ENCODE measurements around the gene PTGES3L.

The PTGES3L gene

DNA sequence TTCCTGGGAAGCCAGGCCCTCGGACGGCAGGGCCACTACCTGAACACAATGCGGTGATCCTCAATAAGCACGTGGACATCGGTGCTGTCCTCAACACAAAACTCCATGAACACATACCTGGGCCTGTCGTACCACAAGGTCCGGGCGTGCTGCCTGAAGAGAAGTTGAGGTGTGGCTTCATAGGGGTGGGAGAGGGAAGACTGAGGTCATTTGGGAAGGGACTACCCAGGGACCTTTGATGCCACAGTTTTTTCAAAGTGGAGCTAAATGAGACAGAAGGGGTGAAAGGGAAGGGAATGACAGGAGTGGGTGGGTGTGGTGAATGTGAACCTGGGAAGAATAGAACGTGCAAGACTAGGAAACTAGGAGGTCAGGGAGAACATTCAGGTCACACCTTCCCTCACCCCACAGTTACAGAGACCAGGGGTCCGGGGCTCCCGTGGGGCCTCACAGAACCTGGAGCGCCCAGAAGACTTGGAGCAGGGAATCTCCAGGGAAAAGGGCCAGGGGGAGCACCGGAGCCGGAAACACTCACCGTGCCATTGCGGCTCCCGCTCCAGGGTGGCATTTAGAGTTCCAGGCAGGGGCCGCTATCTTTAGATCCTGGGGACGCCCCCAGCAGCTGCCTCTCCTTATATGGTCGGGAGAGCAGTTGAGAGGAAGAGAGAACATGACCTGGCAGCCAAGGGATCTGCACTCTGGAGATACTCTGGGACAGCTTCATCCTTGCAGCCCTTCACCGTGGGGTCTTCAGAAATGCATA, at the start of gene PTGES3L:
PTGES3L (minus strand) TSS at position 570 of the 763 bp plus-strand sequence; CDS start at position 543, 27 bp downstream.
- DNase-seq, result peak; percentile 77

DNA sequence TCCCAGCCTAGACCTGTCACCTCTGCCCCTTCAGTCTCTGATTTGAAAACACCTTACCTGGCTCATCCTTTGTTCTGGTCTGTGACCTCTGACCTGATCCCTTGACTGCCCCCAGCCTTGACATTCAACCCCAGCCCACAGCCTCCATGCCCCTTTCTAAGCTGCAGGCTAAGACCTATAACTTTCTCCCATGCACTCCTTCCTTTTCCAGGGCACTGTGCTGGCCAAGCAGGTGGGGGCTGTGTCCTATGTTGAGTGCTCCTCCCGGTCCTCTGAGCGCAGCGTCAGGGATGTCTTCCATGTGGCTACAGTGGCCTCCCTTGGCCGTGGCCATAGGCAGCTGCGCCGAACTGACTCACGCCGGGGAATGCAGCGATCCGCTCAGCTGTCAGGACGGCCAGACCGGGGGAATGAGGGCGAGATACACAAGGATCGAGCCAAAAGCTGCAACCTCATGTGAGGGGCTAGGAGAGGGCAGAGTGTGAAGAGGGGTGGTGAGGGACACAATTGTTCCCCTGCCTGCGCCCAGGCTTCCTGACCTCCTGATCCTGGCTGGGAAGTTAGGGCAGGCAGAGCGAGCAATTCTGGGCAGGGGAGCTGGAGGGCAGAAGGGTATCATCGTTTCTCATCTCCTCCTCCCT, 48.5 kb upstream of the PTGES3L start:
- DNase-seq, result no peak

DNA sequence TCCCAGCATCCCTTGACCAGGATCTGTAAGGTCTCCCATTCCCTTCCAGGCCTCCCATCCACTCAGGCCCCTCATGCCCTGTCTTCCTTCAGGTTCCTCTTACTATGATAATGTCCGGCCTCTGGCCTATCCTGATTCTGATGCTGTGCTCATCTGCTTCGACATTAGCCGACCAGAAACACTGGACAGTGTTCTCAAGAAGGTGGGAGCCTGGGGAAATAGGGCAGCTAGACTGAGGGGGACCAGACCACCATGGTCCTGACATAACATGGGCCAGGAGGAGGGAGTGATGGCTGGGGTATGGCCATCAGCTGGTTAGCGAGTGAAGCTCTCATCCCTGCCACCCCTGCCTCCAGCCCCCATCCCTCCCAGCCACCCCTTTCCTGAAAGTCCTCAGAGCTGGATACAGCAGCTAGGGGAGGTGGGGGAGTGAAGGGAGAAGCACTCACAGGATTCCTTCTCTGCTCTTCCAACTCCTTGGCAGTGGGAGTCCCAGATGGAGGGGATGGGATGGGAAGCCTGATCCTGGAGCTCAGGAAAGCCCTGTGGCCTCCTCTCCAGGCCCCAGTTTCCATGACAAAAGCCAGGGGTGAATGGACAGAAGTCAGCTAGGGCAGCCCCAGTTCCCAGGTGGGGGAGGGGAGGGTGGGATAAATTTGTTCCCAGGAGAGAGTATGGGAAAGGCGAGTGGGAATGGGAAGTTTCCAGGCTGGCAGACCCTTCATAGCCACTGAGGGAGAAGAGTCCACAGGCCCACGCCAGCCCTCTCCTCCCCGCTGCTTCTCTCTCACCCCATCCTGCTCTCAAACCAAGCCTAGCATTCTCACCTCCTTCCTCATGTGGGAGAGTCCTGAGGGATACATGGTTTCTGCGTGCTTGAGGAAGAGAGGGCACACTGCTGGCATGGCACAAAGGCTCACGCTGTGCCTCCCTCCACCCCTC, 47.5 kb upstream of the PTGES3L start:
- no peak for DNase-seq

DNA sequence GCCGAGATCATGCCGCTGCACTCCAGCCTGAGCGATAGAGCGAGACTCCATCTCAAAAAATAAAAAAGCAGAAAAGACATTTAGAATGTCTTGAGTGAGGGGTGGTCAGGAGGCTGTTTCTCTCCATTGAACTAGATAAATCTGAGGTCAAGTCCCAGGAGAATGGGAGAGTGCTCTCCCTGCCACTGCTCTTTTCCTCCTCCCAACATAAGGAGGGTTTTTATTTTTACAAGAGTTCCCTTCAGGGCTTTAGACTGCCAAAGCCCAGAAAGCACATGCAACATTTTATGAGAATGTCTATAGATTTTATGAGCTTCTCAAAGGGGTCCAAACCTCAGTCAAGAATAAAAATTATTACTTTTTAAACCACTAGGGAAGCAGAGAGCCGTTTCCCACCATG, 46.7 kb upstream of the PTGES3L start:
- DNase-seq, result no peak

DNA sequence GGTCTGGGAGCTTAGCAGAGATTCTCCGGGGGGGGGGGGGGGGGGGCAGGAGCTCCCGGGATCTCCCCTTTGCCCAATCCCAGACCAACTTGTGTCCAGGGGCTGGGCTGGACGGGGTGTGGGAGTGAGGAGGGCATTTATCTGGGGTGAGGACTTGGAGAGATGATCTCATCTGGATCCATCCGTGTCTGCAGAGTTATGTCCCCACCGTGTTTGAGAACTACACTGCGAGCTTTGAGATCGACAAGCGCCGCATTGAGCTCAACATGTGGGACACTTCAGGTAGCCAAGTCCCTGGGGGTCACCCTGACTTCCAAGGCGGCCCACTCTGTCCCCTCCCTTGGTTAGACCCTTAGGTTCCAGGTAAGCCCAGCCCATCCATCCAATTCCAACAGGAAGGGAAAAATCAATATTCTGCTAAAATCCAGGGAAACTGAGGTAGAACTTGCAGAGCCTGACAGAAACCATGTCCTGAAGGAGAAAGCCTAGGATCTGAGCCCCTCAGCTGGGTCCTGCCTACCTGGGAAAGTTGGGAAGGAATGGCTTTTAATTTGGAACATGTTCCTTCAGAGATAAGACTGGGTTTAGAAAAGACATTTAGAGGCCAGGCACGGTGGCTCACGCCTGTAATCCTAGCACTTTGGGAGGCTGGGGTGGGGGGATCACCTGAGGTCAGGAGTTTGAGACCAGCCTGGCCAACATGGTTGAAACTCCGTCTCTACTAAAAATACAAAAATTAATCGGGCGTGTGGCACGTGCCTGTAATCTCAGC, 46.1 kb upstream of the PTGES3L start:
- DNase-seq, result no peak

DNA sequence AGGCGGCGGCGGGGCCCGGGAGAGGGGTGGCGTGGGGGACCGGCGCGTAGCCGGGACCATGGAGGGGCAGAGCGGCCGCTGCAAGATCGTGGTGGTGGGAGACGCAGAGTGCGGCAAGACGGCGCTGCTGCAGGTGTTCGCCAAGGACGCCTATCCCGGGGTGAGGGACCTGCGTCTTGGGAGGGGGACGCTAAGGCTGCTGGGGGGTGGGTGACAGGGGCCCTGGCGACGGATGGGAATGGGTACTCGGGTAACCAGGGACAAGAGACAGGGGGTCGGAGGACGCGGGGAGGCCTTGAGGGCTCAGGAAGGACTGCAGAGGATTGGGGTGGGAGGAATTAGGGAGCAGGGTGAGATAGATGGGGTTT, 45.4 kb upstream of the PTGES3L start:
- DNase-seq, result no peak

DNA sequence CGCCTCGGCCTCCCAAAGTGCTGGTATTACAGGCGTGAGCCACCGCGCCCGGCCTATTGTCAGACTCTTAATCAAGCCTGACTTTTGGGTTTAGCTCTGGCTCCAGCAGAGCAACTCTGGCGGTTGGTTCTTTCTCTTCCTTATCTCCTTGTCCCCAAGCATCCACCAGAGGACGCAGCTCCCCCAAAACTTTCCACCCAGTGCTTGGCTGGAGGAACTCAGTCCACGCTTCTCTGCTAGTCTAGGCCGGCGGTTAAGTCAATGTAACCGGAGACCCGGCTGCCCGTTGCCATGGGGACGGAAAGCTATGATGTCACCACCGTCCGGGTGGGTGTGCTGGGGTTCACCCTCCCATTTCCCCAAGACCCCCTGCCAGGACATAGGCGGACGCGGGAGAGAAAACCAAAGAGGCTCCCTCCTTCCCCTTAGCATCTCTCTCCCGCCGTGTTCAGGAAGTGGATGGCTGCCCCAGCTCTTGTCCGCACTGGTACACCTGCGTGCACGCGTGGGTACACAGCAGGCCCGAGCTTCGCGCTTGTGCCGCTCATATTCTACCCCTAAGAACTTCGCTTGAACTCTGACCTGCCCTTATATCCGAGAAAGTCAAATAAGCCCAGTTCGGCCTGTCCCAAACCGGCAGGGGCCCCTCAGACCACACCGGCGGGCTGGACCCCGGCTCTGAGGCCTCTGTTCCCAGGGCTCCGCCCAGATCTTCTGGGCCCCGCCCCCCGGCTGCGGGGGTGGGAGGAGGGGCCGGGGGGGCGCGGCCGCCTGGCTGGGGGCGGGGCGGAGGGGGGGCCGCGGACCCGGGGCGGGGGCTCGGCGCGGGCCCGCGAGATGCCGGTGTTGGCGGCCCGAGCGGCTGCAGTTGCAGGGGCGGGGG, 44.8 kb upstream of the PTGES3L start, which contains the start of gene RND2:
RND2 (plus strand) TSS at position 825 of the 883 bp plus-strand sequence. CDS start 117 bp downstream, outside the sequence.
- DNase-seq, result peak; percentile 96

DNA sequence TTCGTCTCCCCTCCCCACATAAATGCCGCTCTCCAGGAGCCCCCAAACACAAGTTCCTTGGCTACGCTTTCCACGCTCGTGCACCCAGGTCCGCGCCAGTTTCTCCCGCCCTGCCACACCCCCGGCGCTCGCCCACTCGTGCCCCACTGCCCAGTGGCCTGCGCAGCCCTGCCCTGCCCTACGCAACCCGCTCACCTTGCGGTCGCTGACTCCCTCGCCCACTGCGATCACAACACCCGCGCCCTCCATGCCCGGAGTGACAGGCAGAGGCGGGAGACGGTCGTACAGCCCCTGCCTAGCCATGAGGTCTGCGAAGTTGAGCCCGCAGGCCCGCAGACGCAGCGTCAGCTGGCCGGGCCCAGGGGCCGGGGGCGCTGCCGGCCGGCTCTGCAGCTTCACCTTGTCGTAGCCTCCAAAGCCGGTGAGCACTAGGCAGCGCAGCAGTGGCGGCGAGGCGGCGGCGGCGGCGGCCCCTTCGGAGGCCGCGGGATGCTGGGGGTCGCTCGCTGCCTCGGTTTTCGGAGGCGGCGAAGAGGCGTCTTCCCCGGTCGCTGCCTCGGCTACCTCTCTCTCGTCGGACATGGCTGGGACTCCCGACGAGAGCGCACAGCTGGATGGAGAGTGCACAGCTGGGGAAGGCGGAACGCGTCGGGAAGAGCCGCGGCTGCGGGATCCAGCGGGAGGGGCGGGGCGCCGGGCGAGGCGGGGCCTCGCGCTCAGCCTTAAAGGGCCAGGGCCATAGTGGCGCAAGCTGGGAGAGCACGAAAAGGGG, 42.0 kb upstream of the PTGES3L start, which contains the start of gene VAT1:
VAT1 (minus strand) TSS at position 645 of the 772 bp plus-strand sequence; CDS start at position 582, 63 bp downstream.
- DNase-seq, result peak; percentile 85

DNA sequence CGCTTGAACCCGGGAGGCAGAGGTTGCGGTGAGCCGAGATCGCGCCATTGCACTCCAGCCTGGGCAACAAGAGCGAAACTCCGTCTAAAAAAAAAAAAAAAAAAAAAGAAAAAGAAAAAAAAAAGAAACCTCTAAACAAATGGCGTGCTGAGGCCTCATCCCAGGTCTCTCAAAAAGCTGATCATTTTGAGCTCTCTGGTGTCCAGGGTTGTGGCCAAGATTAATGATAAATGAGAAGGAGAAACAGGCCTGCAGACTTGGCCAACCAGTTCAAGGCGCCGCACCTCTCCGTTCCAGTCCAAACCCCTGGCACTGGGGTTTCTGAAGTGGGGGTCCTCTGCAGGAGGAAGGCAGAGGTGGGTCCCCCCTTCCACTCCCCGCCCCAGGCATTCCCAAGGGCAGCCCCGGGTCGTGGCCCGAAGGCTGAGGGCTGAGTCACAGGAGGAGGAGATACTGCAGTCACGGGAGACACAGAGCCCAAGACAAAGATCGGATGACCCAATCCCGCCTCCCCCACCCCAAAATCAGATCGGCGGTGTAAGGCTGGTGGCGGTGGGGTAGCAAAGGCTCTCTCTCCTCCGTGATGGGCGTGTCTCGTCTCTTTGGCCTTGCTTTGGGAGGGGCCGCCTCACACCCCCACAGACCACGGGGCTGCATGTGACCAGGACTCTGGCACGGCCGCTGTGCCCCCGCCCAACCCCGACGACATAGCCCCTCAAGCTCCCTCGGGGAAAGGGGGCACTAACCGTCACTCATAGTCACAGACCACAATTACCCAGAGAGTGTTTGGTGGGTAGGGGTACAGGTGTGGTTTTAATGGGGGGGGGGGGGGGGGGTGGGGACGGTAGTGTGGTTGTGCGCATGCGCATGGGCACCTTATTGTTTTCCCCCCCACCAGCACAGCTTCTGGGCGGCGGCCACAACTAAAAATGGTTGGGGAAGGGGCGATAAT, 41.2 kb upstream of the PTGES3L start:
- peak; percentile 53 for DNase-seq

DNA sequence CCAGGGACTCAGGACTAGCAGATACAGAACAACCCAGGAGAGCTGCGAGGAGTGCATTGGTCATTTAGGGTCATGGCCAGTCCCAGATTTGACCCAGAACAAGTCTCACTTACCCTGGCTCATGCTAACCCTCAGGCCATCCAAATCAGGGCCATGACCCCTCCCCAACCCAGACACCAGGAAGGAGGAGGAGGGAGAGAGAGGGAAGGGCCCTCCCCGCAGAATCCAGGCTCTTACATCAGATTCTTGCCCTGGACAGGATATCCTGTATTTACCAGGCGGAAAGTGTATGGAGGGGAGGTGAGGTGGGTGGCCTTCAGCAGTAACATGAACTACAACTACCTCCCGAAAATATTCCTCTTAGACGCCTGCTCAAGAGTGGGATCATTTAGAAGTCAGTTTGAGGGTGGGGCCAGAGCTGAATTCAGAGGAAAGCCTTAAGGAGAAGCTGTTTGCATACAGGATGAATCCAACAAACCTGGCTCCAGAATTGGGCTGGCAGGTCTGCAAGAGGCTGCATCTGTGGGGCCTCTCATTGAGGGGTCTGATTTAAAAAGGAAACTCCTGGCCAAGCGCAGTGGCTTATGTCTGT, 40.2 kb upstream of the PTGES3L start:
- no peak for DNase-seq

DNA sequence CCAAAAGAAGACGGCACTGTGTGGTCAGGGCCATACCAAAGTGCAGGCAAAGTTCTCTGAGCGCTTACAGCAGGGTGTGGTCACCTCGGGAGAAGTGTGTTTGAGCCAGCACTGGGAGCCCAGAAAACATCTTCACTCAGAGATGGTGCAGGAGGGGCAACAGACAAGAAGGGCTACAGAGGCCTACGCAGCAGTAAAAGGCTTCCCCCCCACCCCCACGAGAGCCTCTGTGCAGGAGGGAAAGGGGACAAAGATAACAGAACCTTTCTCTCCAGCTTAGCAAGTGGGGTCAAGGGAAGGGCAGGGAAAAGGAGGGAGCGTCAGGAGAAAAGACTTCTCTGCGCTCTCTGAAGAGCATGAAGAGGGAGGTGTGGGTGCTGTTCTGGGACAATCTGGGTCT, 39.5 kb upstream of the PTGES3L start:
- no peak for DNase-seq

DNA sequence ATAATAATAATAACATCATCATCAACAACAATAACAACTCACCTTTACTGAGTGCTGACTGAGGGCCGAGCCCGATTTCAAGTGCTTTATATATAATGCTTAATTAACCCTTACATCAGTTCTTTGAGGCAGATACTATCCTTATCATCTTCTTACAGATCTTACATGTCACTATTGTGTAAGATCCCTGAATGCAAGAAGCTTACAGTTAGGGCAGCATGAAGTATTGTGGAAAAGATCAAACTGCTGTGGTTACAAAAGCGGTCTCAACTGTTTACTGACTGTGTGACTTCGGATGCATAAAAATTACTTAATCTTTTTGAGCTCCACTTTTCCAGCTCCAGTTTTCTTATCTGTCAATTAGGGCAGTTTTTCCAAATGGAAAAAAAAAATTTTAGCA, 39.1 kb upstream of the PTGES3L start:
- DNase-seq, result no peak

DNA sequence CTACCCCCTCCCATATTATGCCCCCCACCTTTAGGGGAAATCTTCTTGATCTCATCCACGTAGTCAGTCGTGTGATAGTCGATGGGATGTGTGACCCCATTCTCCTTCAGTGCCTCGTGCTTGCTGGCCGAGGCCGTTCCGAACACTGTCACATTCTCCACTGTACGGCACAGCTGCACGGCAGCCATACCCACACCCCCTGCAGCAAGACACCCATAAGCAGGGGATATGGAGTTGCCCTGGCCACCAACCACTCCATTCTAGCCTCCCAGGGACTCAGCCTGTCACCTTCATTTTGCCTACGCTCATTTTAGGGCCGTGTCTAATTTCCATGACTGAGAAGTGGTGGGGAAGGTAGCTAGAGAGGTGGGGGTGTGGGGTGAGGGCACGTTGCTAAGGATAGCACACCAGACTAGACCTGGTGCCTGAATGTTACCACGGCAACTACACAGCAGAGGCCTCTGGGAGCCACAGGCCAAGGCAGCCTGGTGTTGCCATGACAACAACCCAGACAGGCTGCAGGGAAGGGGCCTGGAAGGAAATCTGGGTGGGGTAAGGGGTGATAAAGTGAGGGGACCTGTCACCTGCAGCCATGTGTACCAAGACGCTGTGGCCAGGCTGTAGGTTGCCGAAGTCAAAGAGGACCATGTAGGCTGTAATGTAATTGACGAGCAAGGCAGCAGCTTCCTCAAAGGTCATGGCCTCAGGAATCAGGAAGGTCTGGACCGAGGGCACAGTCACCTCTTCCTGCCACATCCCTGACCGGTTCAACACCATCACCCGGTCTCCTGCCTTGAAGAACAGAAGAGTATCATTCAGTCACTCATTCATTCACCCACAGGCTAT, 38.4 kb upstream of the PTGES3L start:
- no peak for DNase-seq

DNA sequence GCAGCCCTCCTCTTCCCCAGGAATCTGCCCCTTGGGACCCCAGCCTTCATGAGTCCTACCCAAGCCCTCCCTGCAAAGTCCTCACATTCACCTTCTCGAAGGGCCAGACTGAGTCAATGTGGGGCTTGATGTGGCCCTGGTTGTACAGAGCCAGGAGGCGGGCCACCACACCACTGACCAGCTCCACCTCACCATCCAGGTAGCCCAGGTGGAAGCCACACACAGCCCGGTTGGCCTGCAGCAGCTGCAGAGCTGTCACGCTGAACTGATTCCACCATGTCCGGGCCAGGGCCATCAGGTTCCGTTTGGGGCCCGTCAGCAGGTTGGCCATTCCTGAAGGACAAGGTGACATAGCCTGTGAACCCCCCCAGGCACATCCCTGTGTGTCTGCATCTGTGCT, 36.3 kb upstream of the PTGES3L start:
- no peak for DNase-seq

DNA sequence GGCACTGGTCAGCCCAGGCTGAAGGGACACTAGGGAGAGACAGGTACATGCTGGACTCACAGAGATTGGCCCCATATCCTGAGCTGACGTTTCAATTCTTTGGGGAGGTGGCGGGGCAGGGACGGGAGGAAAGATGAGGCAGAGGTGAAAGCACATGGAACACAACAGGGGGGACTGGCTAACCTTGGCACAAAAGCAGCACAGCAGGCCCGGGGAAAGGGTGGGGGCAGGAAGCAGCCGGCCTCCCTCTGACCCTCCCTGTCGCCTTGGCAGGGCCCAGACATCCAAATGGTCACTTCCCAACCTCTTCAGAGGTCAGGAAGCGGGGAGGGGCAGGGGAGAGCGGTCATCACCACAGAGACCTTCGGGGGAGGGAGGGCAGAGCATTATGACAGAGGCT, 35.7 kb upstream of the PTGES3L start:
- DNase-seq, result no peak

DNA sequence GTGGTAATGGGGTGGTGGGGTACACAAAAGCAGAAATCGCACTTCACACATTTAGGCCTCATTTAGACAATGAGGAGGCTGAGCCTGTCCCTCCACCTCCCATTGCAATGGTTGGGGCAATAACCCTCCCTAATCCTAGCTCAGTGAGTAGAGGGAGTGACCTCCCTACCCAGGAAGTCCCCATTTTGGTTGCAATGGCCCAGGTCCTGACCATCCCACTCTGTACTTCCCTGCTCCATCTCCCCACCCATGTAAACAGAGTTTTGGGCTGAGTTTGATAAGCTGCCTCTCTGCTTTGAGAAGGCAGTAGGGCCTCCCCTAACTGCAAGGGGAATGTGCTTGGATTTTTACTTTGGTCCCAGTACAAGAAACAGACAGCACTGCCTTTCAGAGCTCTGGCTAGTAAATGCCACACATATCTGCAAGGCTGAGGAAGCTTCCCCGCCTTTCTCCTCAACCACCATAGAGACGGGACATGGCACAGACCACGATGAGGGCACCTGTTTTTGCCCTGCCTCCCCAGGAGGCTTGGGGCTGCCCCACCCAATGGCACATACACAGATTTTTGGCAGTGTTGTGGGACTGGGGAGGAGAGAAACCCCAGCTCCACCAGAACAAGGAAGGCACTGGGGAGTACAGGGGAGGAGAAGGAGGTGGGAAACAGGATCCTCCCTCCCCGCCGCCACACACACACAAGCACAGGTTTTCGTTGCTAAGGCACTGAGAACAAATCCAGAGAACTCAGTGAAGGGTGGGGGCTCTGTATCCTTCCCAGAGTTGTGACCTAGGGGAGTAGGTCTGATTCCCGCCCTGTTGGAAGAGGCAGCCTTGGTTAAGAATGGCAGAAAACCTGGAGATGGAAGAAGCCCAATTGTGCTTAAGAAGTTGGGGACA, 35.0 kb upstream of the PTGES3L start:
- no peak for DNase-seq

All from NCI-H345 (cell line).